Cardiac muscle cell (in vitro differentiated cells and primary cell): ENCODE results near the gene PTPRF. TPM values are rescaled to one million over a fixed set of nuclear protein-coding genes. Genes with fewer than 3 reads are reported as not detected.
"Not testable (repeated sequence)": the region's sequence is repeated elsewhere in the genome, so short reads cannot be mapped to it uniquely, and the experiment has no call there.

Source experiments
- DNase-seq, 2 donors: peaks; one replicate each; pipeline versions ENCODE4 v3.0.0 to v3.0.0-alpha.2; 2010 to 2017; ENCODE audit warnings: low read depth in 1 of 2, low spot score in 1 of 2
- H3K27ac ChIP-seq: fragments of 200-600 bp; sonication (generic); 2 replicates; pipeline ENCODE4 v1.5.1; 2016
- H3K27me3 ChIP-seq: fragments of 200-600 bp; sonication (generic); 2 replicates; pipeline ENCODE4 v1.6.0; 2016; ENCODE audit warnings: control low read depth
- H3K36me3 ChIP-seq: fragments of 200-600 bp; sonication (generic); 2 replicates; pipeline ENCODE4 v1.5.1; 2016; ENCODE audit warnings: control low read depth
- H3K4me1 ChIP-seq: fragments of 200-600 bp; sonication (generic); 2 replicates; pipeline ENCODE4 v1.8.1; 2017; ENCODE audit warnings: low read depth, mild to moderate bottlenecking, mixed run types
- H3K4me3 ChIP-seq: fragments of 200-600 bp; sonication (generic); 2 replicates; pipeline ENCODE4 v1.5.1; 2016; ENCODE audit warnings: mild to moderate bottlenecking
- H3K9me3 ChIP-seq: fragments of 200-600 bp; sonication (generic); 2 replicates; pipeline ENCODE4 v1.5.1; 2017; ENCODE audit warnings: low read depth, mild to moderate bottlenecking, control low read depth
- CTCF ChIP-seq: IDR thresholded peaks from 2 replicates; pipeline ENCODE4 v1.5.1; 2012; ENCODE audit warnings: low read depth, mild to moderate bottlenecking, low read length
- polyA plus RNA-seq: library from polyadenylated mRNA; unstranded; fragments of >200 nt; fragmentation: Nextera tagmentation; extraction: Ambion mirVana; gene quantifications from 2 replicates; pipeline ENCODE4 v1.2.1, GENCODE V29; 2016
- total RNA-seq: library from RNA; depleted of rRNA; stranded (reverse); fragments of >200 nt; gene quantifications from 2 replicates; pipeline ENCODE4 v1.2.3, GENCODE V29; 2016

The PTPRF gene
- total and polyA plus RNA-seq, 2 experiments from 2014 or later, result 44.1 to 72.8 TPM

- Histone ChIP-seq H3K9me3 (no peaks in the 10 kb centered on the region), H3K36me3 (no peaks in the 10 kb centered on the region), H3K27ac (no peak overlapping the region), H3K4me3 (no peak overlapping the region), H3K4me1 (peaks cover 35% of the 10 kb centered on the region), H3K27me3 (no peaks in the 10 kb centered on the region)
- no peak for TF ChIP-seq CTCF
- peak in 1 of 2 donors; percentile 48 for DNase-seq
These were observed 17.9 kb downstream of the PTPRF start for GRCh38 chr1:43548285-43549271.

- DNase-seq, H3K27ac ChIP-seq: not testable (repeated sequence)
These were observed 18.7 kb downstream of the PTPRF start for GRCh38 chr1:43549394-43549793.

GRCh38 chr1:43549921-43550597, 19.4 kb downstream of the PTPRF start:
- Histone ChIP-seq H3K36me3 (no peaks in the 10 kb centered on the region), H3K27ac (no peak overlapping the region), H3K4me3 (peak overlapping the region; percentile 12), H3K4me1 (peaks cover 35% of the 10 kb centered on the region), H3K9me3 (no peaks in the 10 kb centered on the region), H3K27me3 (no peaks in the 10 kb centered on the region)
- no peak for TF ChIP-seq CTCF
- peak; percentile 30 to 66 for DNase-seq

More at GRCh38 chr1:43549394-43549793, 18.7 kb downstream of the PTPRF start:
- H3K4me1 ChIP-seq, result peaks cover 35% of the 10 kb centered on the region
- H3K9me3 ChIP-seq, H3K4me3 ChIP-seq, H3K36me3 ChIP-seq, H3K27me3 ChIP-seq: not testable (repeated sequence)

- Histone ChIP-seq H3K4me1 (peaks cover 30% of the 10 kb centered on the region), H3K27ac (no peak overlapping the region)
These were observed 20.0 kb downstream of the PTPRF start for GRCh38 chr1:43550598-43551246.

GRCh38 chr1:43551396-43551888, 20.8 kb downstream of the PTPRF start:
- no peak for TF ChIP-seq CTCF
- H3K27me3 ChIP-seq, result no peaks in the 10 kb centered on the region
- H3K9me3 ChIP-seq, result no peaks in the 10 kb centered on the region
- no peaks in the 10 kb centered on the region for H3K36me3 ChIP-seq
- H3K4me1 ChIP-seq, result peaks cover 24% of the 10 kb centered on the region
- H3K27ac ChIP-seq, result no peak overlapping the region
- H3K4me3 ChIP-seq, result no peak overlapping the region
- DNase-seq, result no peak

More at GRCh38 chr1:43550598-43551246, 20.0 kb downstream of the PTPRF start:
- no peaks in the 10 kb centered on the region for H3K9me3 ChIP-seq
- H3K27me3 ChIP-seq, result no peaks in the 10 kb centered on the region
- DNase-seq, result no peak
- peak overlapping the region; percentile 12 for H3K4me3 ChIP-seq
- H3K36me3 ChIP-seq, result no peaks in the 10 kb centered on the region
- no peak for TF ChIP-seq CTCF
